SJCRH30 (cell line): ENCODE measurements around the gene DYSF. TPM values are rescaled to one million over a fixed set of nuclear protein-coding genes. Genes with fewer than 3 reads are reported as not detected.

Source experiments
- DNase-seq, 2 experiments: peaks; one replicate each; pipeline ENCODE4 v3.0.0-alpha.2; 2015 to 2020
- H3K27ac ChIP-seq: fragments of 250-450 bp; sonication (Bioruptor Pico); 2 replicates; pipeline ENCODE4 v1.5.1; 2020; ENCODE audit warnings: mild to moderate bottlenecking, moderate library complexity
- H3K27me3 ChIP-seq: fragments of 250-450 bp; sonication (Bioruptor Pico); 2 replicates; pipeline ENCODE4 v1.5.1; 2020; ENCODE audit warnings: mild to moderate bottlenecking, moderate library complexity
- H3K36me3 ChIP-seq: fragments of 250-450 bp; sonication (Bioruptor Pico); 2 replicates; pipeline ENCODE4 v1.5.1; 2020; ENCODE audit warnings: mild to moderate bottlenecking, moderate library complexity
- H3K4me1 ChIP-seq: fragments of 250-450 bp; sonication (Bioruptor Pico); 2 replicates; pipeline ENCODE4 v1.5.1; 2020; ENCODE audit warnings: mild to moderate bottlenecking, moderate library complexity
- H3K4me3 ChIP-seq: fragments of 250-450 bp; sonication (Bioruptor Pico); 2 replicates; pipeline ENCODE4 v1.5.1; 2020; ENCODE audit warnings: mild to moderate bottlenecking, moderate library complexity
- H3K9me3 ChIP-seq: fragments of 250-450 bp; sonication (Bioruptor Pico); replicated peaks from 2 replicates; pipeline ENCODE4 v1.5.1; 2020; ENCODE audit warnings: mild to moderate bottlenecking, moderate library complexity
- total RNA-seq: library from RNA; depleted of rRNA; stranded (reverse); fragments of >200 nt; shearing (Covaris generic); gene quantifications from 2 replicates; pipeline ENCODE4 v1.2.3, GENCODE V29; 2014

DYSF gene
- total RNA-seq, 1 experiment from 2014 or later: 15.2 TPM

DNA sequence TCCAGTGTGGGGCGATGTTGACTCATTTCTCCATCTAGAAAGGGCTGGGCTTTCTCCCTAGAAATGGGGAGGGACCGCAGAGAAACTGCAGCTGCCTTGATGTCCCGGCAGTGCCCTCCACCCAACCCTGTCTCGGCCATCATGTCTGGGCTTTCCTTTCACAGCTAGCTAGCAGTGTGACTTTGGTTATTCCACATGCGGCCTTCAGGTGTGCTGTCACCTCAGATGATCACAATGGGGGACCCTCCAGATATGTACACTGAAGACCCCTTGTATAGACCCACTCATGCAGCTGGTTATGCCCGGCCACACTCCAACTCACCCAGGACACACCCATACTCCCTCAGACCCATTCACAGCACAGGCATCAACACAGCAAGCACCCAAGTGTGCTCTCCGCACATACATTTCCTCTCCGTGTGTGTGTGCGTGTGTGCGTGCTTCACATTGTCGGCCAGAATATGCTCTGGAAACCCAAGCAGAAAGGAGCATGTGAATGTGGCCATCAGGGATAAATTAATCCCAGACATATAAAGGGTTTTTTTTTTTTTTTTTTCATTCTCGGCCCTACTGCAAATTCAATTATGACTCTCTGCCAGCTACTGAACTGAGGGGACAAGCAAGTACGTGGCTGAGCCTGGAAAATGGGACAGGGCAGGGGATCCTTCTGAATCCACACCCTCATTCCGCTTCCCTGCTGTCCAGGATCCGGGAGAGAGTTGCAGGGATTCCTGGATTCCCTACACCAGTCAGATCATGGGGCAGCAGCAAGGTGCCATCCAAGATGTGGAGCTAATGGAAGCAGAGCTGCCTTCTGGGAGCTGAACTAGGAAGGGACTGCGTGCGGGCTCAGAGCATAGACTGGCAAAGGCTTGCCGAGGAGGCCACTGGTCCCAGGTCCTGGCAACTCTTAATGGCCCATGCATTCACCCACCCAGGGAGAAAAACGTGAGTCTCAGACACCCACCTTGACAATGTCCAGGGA is 240.2 kb downstream of the DYSF start:
- Histone ChIP-seq H3K36me3 (no peaks in the 10 kb centered on the region), H3K4me1 (peaks cover 35% of the 10 kb centered on the region), H3K4me3 (no peak overlapping the region), H3K27me3 (no peaks in the 10 kb centered on the region), H3K27ac (no peak overlapping the region), H3K9me3 (no peaks in the 10 kb centered on the region)
- DNase-seq: no peak

DNA sequence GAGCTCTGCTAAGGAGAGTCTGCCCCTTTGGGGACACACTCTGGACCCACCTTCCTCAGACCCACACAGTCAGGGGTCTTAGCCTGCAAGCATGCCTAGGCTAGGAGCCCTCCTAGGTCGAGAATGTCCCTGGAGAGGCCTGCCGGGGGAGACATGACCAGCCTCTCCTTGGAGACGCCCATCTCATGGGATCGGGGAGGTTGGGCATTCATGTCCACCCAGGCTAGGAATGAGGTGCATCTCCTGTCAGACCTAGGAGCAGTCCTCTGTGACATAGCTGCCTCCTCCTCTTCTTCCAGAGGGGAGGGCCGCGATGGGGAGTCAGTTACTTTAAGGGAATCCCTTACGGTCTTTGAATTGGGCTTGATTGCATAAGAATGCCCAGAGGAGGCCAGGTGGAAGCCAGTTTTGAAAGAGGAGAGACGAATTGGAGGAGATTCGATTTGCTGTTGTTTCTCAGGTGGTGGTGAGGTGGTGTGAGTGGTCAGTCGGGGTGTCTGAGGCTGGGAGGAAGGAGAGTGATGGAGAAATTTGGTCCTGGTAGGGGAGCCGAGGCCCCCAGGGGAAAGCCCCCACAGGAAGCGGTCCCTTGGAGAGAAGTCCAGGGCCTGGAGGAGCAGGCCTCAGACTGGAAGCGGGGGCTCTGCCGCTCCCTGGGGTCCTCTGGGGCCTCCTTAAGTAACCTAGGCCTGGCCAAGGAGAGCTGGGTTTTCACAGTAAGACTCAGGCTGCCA is 241.3 kb downstream of the DYSF start:
- H3K4me3 ChIP-seq: no peak overlapping the region
- no peaks in the 10 kb centered on the region for H3K9me3 ChIP-seq
- peaks cover 43% of the 10 kb centered on the region for H3K4me1 ChIP-seq
- H3K27me3 ChIP-seq: no peaks in the 10 kb centered on the region
- H3K36me3 ChIP-seq: no peaks in the 10 kb centered on the region
- DNase-seq: no peak
- no peak overlapping the region for H3K27ac ChIP-seq

DNA sequence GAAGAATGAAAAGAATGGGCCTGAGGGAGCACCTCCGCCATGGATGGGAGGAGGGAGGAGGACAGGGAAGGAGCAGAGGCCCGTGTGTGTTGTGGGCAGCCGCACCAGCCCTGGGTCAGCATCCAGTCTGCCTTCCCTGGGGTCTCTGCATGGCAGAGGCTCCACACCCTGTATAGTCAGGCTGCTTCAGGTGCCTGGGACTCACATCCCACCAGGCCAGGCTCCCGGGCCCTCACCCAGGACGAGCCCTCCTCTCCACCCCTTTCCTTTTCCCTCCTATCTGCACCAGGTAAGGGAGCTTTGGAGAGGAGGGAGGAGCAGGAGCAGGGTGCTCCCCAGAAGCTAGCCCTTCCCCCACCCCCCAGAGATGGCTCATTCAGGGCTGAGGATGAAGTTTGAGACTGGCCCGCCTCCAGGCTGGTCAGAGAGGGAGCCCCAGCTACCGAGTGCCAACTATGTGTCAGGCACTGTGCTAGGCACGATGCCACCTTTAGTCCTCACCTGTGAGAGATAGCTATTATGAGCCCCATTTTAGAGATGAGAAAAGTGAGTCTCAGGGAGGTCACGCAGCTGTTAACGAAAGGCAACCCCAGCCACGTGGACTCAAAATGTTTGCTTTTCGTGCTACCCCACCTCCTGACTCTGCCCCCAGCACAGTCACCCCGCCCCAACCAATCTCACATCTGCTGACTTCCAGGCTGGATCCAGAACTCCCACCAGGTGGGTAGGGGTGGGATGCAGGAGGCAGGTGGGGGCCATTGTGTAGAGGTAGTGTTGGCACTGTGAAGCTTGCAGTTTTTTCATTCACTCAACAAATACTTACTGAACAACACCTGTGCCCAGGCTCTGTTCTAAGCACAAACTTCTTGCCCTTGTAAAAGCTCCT is 242.1 kb downstream of the DYSF start:
- H3K27me3 ChIP-seq: no peaks in the 10 kb centered on the region
- H3K4me1 ChIP-seq: peaks cover 50% of the 10 kb centered on the region
- DNase-seq: no peak
- H3K27ac ChIP-seq: no peak overlapping the region
- no peak overlapping the region for H3K4me3 ChIP-seq
- no peaks in the 10 kb centered on the region for H3K9me3 ChIP-seq
- H3K36me3 ChIP-seq: no peaks in the 10 kb centered on the region

DNA sequence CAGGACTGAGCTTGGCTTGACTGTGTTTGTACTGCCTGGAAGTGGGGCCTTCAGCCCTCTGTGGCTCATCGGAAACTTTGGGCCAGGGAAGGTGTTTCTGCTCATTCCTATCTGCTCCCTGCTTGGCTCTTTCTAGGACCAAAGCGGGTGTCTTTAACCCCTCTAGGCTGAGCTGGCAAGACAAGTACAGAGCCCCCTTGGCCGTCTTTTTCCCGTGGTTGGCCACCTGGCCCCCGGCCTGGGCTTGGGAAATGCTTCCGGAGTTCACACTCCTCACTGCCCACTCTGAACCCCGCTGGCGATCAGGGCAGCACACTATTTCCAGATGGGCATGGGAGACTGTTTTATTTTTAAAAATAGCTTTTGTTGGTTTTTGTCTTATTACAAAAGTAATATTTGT is 243.0 kb downstream of the DYSF start:
- Histone ChIP-seq H3K27ac (no peak overlapping the region), H3K4me1 (peaks cover 52% of the 10 kb centered on the region), H3K4me3 (no peak overlapping the region), H3K36me3 (no peaks in the 10 kb centered on the region), H3K9me3 (no peaks in the 10 kb centered on the region), H3K27me3 (no peaks in the 10 kb centered on the region)
- no peak for DNase-seq

DNA sequence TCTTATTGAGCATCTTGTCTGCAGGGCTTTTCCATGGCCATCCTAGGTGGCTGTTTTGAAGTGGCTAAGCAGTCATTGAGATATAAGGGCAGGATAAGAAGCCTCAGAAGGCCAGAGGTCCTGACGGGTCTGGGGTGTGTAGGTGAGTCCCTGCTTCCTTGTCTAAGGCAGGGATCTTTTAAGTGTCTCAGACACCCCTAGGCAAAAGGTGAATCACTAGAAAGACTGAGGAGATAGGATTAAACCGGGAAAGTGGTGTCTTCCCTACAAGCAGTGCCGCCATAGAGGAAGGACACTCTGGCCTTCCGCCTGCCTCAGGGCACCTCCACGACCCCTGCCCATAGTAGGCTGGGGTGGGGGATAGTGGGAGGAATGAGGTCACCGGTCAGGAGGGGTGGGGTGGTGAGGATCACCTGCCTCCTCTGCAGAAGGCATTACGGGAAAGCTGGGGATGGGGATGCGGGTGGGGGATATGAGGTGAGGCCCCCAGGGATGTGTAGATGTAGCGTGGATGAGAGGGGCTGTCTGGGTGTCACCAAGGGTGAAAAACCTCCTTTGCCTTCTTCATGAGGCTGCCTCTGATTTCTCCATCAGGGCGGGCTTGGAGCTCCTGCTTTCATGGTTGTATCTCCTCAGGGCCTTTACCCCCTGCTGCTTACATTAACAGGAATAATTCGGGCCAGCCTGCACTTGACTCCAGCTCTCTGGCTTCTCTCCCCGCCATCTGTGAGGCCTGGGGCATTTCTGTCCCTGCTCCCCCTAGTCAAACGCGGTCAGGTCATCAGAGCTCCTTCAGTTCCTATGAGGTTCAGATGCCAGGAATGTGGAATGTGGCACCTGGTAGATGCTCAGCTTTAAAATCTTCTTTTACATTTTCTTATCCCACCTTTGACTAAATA is 244.0 kb downstream of the DYSF start:
- Histone ChIP-seq H3K27ac (no peak overlapping the region), H3K4me1 (peaks cover 46% of the 10 kb centered on the region), H3K36me3 (no peaks in the 10 kb centered on the region), H3K4me3 (no peak overlapping the region), H3K9me3 (no peaks in the 10 kb centered on the region), H3K27me3 (no peaks in the 10 kb centered on the region)
- DNase-seq: peak; percentile 68 to 78

DNA sequence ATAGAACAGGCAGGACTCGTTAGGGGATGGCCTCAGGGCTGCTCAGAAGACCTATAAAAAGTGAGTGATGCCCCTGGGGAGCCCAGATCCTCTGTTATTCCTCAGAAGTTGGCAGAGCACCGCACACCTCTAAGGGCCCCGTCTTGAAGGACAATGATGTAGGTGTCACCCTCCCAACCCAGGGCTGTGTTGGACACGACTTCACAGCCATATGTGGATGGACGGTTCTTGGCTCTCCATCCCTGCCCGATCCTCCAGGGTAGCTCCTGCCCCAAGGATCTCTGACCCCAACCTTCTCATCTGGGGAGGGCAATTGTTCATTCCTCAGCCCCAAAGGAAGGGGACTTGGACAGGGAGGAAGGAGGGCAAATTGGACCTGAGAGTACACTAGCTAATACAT is 246.1 kb downstream of the DYSF start:
- Histone ChIP-seq H3K9me3 (no peaks in the 10 kb centered on the region), H3K4me1 (peaks cover 51% of the 10 kb centered on the region), H3K4me3 (no peak overlapping the region), H3K27ac (no peak overlapping the region), H3K27me3 (no peaks in the 10 kb centered on the region), H3K36me3 (no peaks in the 10 kb centered on the region)
- no peak for DNase-seq

DNA sequence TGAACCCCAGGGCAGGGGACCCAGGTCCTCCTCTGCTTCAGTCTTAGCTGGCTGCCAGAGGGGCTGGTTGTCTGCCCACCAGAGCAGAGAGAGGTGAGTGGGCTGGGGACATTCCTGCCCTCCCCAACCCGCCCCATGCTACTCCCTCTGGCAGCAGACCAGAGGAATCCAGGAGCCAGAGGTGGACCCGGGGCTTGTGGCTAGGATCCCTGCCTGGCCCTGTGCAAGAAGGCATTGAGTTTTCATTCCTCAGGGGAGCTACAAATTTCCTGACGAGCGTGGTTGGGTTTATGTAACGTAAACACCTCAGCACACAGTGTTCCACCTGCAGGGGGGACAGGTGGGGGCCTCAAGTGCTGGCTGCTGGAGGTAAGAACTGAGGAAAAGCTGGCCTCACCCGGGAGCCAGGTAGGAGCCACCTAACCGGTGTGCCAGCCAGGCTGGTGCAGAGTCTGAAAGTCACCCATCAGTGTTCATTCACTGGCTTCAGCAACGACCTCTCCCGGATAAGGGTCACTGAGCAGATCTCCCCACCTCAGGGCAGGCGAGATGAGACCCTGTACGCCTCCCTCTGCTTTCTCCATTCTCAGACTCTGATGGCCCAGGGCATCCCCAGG is 246.8 kb downstream of the DYSF start:
- DNase-seq: no peak
- no peak overlapping the region for H3K27ac ChIP-seq
- no peaks in the 10 kb centered on the region; the same call in 1 of the 2 replicates for H3K27me3 ChIP-seq

DNA sequence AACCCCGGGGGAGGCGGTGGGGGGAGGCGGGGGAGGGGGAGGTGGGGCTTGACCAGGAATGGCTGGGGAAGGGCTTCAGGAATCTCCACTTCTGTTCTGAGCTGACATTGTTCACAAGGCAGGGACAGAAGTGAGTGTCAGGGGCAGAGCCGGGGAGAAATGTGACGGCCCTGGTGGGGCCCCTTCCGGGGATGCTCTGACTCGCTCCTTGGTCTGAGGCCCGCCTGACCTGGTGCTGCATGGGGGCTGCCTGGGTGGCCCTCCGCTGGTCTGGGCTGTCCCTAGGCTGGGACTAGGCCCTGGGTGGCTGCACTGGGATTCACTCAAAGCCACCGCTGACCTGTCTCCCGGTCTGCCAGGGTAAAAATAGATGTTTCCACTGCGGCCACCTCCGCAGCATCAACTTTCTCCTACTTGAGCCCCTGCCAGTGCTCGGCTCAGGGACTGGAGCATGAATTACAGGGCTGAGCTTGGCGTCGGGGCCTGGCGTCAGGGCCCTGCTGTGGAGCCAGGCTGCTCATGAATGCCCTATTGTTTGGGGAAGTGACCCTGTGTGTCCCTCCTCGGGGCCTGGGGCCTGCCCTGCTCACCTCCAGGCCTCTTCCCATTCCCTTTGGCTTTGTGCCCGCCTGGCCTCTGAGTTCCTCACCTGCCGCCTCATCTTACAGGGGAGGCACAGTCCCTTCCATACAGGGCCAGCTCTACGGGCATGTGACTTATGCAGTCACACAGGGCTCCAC is 247.5 kb downstream of the DYSF start:
- no peaks in the 10 kb centered on the region for H3K36me3 ChIP-seq
- no peaks in the 10 kb centered on the region; the same call in 1 of the 2 replicates for H3K27me3 ChIP-seq
- no peaks in the 10 kb centered on the region for H3K9me3 ChIP-seq
- peak overlapping the region; percentile 22 for H3K4me3 ChIP-seq
- peak; percentile 73 to 82 for DNase-seq
- H3K27ac ChIP-seq: peak overlapping the region; percentile 73
- peaks cover 53% of the 10 kb centered on the region for H3K4me1 ChIP-seq

More for the DNA sequence above, 246.8 kb downstream of the DYSF start:
- Histone ChIP-seq H3K4me3 (no peak overlapping the region), H3K9me3 (no peaks in the 10 kb centered on the region), H3K36me3 (no peaks in the 10 kb centered on the region), H3K4me1 (peaks cover 53% of the 10 kb centered on the region)

DNA sequence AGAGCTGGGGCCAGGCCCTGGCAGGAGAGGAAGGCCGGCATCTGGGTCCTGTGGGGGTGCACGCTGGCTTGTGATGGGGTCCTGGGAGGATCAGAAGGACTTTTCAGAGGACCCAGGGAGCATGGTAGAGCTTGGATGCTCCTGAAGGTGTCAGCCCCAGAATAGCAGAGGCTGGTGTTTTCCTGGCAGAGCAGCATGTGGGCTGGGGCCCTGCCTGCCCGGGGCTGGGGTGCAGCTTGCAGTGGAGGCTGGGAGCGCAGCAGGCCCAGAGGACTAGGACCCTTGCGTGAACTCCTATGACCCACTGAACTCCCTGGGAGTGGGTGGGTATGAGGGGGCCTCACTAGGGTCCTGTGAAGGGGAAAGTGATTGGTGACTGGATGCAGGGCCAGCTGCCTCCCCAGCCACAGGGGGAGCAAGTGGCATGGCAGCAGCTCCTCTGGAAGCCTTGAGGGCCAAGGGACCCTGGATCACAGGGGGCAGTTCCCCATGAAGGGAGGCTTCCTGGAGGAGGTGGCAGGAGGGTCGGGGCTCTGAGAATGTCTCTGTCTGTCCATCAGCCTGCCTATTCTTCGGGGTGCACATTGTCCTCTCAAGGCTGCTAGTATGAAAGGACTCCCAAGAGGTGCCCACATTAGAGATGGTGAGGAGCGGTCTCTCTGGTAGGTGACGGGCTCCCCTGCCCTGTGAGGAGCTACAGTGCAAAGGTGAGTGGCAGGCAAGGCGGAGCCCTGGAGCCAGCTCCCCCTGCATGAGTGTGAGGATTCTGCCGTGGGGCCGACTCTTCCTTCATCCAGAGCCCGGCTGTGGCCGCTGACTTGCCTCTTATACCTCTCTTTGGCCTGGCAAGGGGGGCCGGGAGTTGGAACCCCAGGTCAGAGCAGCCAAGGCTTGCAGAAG is 249.0 kb downstream of the DYSF start:
- Histone ChIP-seq H3K27me3 (peaks cover 3% of the 10 kb centered on the region; the same call in 1 of the 2 replicates), H3K36me3 (no peaks in the 10 kb centered on the region), H3K27ac (no peak overlapping the region), H3K9me3 (no peaks in the 10 kb centered on the region), H3K4me1 (peaks cover 46% of the 10 kb centered on the region), H3K4me3 (no peak overlapping the region)
- no peak for DNase-seq

DNA sequence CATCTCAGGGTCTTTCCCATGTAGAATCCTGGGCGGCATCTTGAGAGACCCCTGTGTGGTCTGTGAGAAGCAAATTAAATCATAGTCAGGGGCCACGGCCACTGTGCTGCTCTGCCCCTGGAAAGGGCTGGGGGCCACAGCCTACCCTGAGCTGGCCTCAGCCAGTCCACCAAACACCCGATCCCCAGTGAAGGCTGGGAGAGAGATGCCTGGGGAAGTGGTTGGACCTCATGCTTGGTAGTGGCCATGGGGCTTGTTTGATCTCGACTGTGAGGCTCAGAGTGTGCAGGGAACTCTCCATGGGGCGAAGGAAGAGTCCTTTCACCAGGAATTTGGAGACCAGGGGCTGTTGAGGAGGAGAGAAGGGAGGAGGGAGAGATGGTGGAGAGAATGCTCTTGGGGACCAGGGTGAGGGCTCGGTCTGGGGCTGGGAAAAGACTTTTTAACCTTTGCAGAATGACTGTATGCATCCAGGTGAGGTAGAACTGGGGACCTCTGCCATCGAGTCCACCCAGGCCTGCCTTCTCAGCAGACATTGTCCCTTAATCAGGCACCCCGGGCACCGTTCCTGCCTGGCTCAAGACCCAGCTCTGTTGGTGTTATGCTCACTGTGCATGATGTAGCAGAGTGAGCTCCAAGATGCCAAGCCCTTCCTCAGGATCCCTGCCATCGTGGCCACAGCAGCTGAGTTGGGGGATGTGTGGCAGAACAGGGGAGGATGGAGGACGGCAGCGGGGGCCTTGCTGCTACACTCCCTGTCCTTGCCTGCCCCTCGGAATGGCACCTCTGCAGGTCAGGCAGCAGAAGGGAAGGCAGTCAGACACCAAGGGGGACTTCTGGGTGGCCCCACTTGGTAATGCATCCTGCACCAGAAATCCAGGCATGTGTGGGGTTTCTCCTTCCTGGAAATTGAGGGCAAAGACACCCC is 249.9 kb downstream of the DYSF start:
- Histone ChIP-seq H3K27me3 (peaks cover 3% of the 10 kb centered on the region; the same call in 1 of the 2 replicates), H3K9me3 (no peaks in the 10 kb centered on the region), H3K27ac (no peak overlapping the region), H3K4me3 (no peak overlapping the region), H3K4me1 (peaks cover 38% of the 10 kb centered on the region), H3K36me3 (no peaks in the 10 kb centered on the region)
- no peak for DNase-seq

DNA sequence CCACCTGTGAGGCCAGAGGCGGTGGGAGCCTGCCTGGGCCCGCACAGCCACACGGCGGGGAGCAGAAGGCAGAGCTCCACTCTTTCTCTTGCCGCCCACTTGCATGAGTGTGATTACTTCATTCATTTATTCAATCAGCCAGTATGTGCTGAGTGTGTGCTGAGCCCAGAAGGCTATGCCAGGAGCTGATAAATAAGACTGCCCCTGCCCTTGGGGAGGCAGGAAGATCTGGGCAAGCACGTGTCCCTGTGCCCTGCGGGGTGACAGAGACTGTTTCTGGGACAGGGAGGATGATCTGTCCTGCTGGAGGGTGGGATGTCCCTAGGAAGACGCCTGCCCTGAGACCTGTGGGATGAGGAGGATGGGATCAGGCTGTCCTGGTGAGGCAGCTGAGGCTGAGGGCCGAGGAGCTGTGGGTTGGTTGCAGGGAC is 250.8 kb downstream of the DYSF start:
- DNase-seq: no peak
- Histone ChIP-seq H3K27ac (no peak overlapping the region), H3K9me3 (no peaks in the 10 kb centered on the region), H3K36me3 (no peaks in the 10 kb centered on the region), H3K4me3 (no peak overlapping the region), H3K4me1 (peaks cover 34% of the 10 kb centered on the region), H3K27me3 (peaks cover 3% of the 10 kb centered on the region; the same call in 1 of the 2 replicates)
